G401 (cell line): ENCODE measurements around the gene RAB27A. TPM values are rescaled to one million over a fixed set of nuclear protein-coding genes. Genes with fewer than 3 reads are reported as not detected.
"Not testable (repeated sequence)": the region's sequence is repeated elsewhere in the genome, so short reads cannot be mapped to it uniquely, and the experiment has no call there.

Experiments used
- DNase-seq: peaks from one replicate; pipeline ENCODE4 v3.0.0-alpha.2; 2015; ENCODE audit warnings: low spot score
- in situ Hi-C: cut with HindIII; loops from 2 replicates; pipeline ENCODE4 v1.10.0; 2016; ENCODE audit warnings: low sequenced_read_pairs, mixed read lengths
- total RNA-seq: library from RNA; depleted of rRNA; stranded (reverse); fragments of >200 nt; shearing (Covaris generic); gene quantifications from 2 replicates; pipeline ENCODE4 v1.2.3, GENCODE V29; 2014; rRNA removed

RAB27A gene
- 5.2 and 7.3 TPM in 2 replicates for total RNA-seq

- DNase-seq: peak; percentile 60
- in situ Hi-C loops: no loop called here
Observed at GRCh38 chr15:55289746-55290527, at the start of gene RAB27A. RAB27A (minus strand) TSS chr15:55289813; CDS start chr15:55234934, 54,879 bp downstream.

GRCh38 chr15:55337160-55337559 lies 47.5 kb upstream of the RAB27A start:
- in situ Hi-C loops: no loop called here
- no peak for DNase-seq

- DNase-seq: no peak
- in situ Hi-C loops: no loop called here
Observed at GRCh38 chr15:55334997-55335396, 45.4 kb upstream of the RAB27A start.

- DNase-seq: no peak
- in situ Hi-C loops: no loop called here
Observed at GRCh38 chr15:55334371-55334770, 44.8 kb upstream of the RAB27A start.

GRCh38 chr15:55327387-55327786 lies 37.8 kb upstream of the RAB27A start:
- in situ Hi-C loops: no loop called here

GRCh38 chr15:55322467-55322866 lies 32.9 kb upstream of the RAB27A start:
- DNase-seq: no peak
- in situ Hi-C loops: no loop called here

More at GRCh38 chr15:55327387-55327786, 37.8 kb upstream of the RAB27A start:
- no peak for DNase-seq

- in situ Hi-C loops: no loop called here
- no peak for DNase-seq
Observed at GRCh38 chr15:55320963-55321362, 31.4 kb upstream of the RAB27A start.

GRCh38 chr15:55320238-55320550 lies 30.6 kb upstream of the RAB27A start:
- in situ Hi-C loops: no loop called here

GRCh38 chr15:55319537-55320237 lies 30.1 kb upstream of the RAB27A start:
- peak; percentile 12 for DNase-seq
- in situ Hi-C loops: no loop called here

More at GRCh38 chr15:55320238-55320550, 30.6 kb upstream of the RAB27A start:
- peak; percentile 4 for DNase-seq

- in situ Hi-C loops: no loop called here
- DNase-seq: peak; percentile 86
Observed at GRCh38 chr15:55318588-55319494, 29.2 kb upstream of the RAB27A start, which contains the start of the genes PIGB and PIGBOS1. PIGB (plus strand) TSS chr15:55319222; CDS start chr15:55319251, 29 bp downstream. PIGBOS1 (minus strand) TSS chr15:55319123; CDS start chr15:55317792, 1,331 bp downstream.

GRCh38 chr15:55302801-55303200 lies 13.2 kb upstream of the RAB27A start:
- in situ Hi-C loops, DNase-seq: not testable (repeated sequence)

- in situ Hi-C loops: no loop called here
- no peak for DNase-seq
Observed at GRCh38 chr15:55297315-55297714, 7.7 kb upstream of the RAB27A start.

- DNase-seq: peak; percentile 83
- in situ Hi-C loops: no loop called here
Observed at GRCh38 chr15:55290528-55291057, 980 bp upstream of the RAB27A start.

GRCh38 chr15:55289011-55289745 lies 435 bp downstream of the RAB27A start:
- peak; percentile 47 for DNase-seq
- in situ Hi-C loops: no loop called here

GRCh38 chr15:55288006-55288717 lies 1.5 kb downstream of the RAB27A start:
- DNase-seq: no peak
- in situ Hi-C loops: no loop called here

- DNase-seq, in situ Hi-C loops: not testable (repeated sequence)
Observed at GRCh38 chr15:55286442-55287189, 3.0 kb downstream of the RAB27A start.

GRCh38 chr15:55284426-55284825 lies 5.2 kb downstream of the RAB27A start:
- no peak for DNase-seq
- in situ Hi-C loops: no loop called here
